ENCODE data around the gene PIK3AP1.

GRCh38 chr10:96657385-96657784 is 62.9 kb downstream of the PIK3AP1 start:
- TF ChIP-seq CTCF (IDR thresholded peaks at IDR 0.05; ENCODE audit: control extremely low read depth in 1 of 3, insufficient read depth in 1 of 3, low read depth in 1 of 3, low read length in 3 of 3) (no peak), SP2 (IDR thresholded peaks at IDR 0.05; ENCODE audit: low read length) (no peak)

Data from H1 (cell line).